Panc1 (cell line): ENCODE data around the gene PCDHB1. TPM values are rescaled to one million over a fixed set of nuclear protein-coding genes. Genes with fewer than 3 reads are reported as not detected.

Source experiments
- ATAC-seq: fragments of 200-7000 bp; cut with Tn5 transposase; 2 replicates; pipeline ENCODE4 v1.9.1; 2020; ENCODE audit warnings: mild to moderate bottlenecking, moderate library complexity
- BruUV-seq: library from RNA; stranded (reverse); fragments of 400-500 nt; replicated peaks from 2 replicates; lab custom pipeline; 2021; lab: Mats Ljungman, UMichigan
- CTCF ChIA-PET: fragments of 300-600 bp; sonication (Branson Sonifier 250); formaldehyde crosslinking; loops from one replicate; lab custom pipeline; 2022; ENCODE audit warnings: antibody characterized with exemption; lab: Charles Lee
- POLR2A ChIA-PET: fragments of 300-600 bp; sonication (Branson Sonifier 250); formaldehyde crosslinking; loops from one replicate; lab custom pipeline; 2022; ENCODE audit warnings: antibody characterized with exemption; lab: Charles Lee
- DNase-seq: peaks from one replicate; pipeline ENCODE4 v3.0.0-alpha.2; 2010; ENCODE audit warnings: low read depth, low spot score
- H3K27ac ChIP-seq: 2 replicates; pipeline ENCODE4 v1.5.1; 2011; ENCODE audit warnings: mild to moderate bottlenecking, low read length, inconsistent platforms
- H3K27me3 ChIP-seq: fragments of 200-500 bp; sonication (Bioruptor generic); 2 replicates; pipeline ENCODE4 v1.6.0; 2014; ENCODE audit warnings: low read length, inconsistent platforms; ENCODE audit not compliant: control insufficient read depth, insufficient read depth
- H3K36me3 ChIP-seq: fragments of 200-500 bp; sonication (Bioruptor generic); 2 replicates; pipeline ENCODE4 v1.5.1; 2014; ENCODE audit warnings: inconsistent platforms, mild to moderate bottlenecking, low read length, moderate library complexity; ENCODE audit not compliant: control insufficient read depth, insufficient read depth
- H3K4me1 ChIP-seq: 2 replicates; pipeline ENCODE4 v1.5.1; 2011; ENCODE audit warnings: inconsistent platforms, mild to moderate bottlenecking, low read length, moderate library complexity; ENCODE audit not compliant: control insufficient read depth, insufficient read depth
- H3K4me3 ChIP-seq, 2 experiments: 2 replicates each; pipeline ENCODE4 v1.5.1; 2011 to 2012; ENCODE audit warnings: low read depth in 2 of 2, low read length in 2 of 2, mild to moderate bottlenecking in 2 of 2, inconsistent platforms in 1 of 2, moderate library complexity in 1 of 2
- H3K9me3 ChIP-seq: fragments of 200-500 bp; sonication (Bioruptor generic); 2 replicates; pipeline ENCODE4 v1.5.1; 2014; ENCODE audit warnings: low read depth, mild to moderate bottlenecking, inconsistent platforms, low read length, moderate library complexity; ENCODE audit not compliant: control insufficient read depth, insufficient read depth
- CTCF ChIP-seq: fragments of 450-650 bp; IDR thresholded peaks from 2 replicates; pipeline ENCODE4 v1.5.1; 2017; ENCODE audit warnings: mild to moderate bottlenecking
- POLR2AphosphoS5 ChIP-seq: IDR thresholded peaks from 2 replicates; pipeline ENCODE4 v1.6.1; 2012; ENCODE audit warnings: mild to moderate bottlenecking, low read depth, low read length, moderate library complexity
- REST ChIP-seq, 2 experiments: IDR thresholded peaks; 2 replicates each; pipeline ENCODE4 v1.6.1; 2011 to 2012; ENCODE audit warnings: low read depth in 2 of 2, control low read depth in 1 of 2, low read length in 1 of 2, mild to moderate bottlenecking in 1 of 2, moderate library complexity in 1 of 2; ENCODE audit not compliant: insufficient read depth in 1 of 2
- SIN3A ChIP-seq: IDR thresholded peaks from 2 replicates; pipeline ENCODE4 v1.6.1; 2012; ENCODE audit warnings: low read depth, mild to moderate bottlenecking, low read length, moderate library complexity, borderline replicate concordance; ENCODE audit not compliant: insufficient read depth
- TCF7L2 ChIP-seq: IDR thresholded peaks from 2 replicates; pipeline ENCODE4 v1.6.1; 2011; ENCODE audit warnings: mild to moderate bottlenecking, low read depth, low read length, inconsistent platforms
- in situ Hi-C: cut with HindIII; loops from 2 replicates; pipeline ENCODE4 v1.10.0; 2016; ENCODE audit warnings: low sequenced_read_pairs, low pct_unique_long_range_greater_than_20kb
- intact Hi-C: fragments of 100-400 bp; cut with micrococcal nuclease; formaldehyde crosslinking; loops from one replicate; pipeline ENCODE4 v1.10.0; 2022; ENCODE audit not compliant: unreplicated experiment
- total RNA-seq: library from RNA; stranded (reverse); gene quantifications from one replicate; pipeline ENCODE4 v1.2.1, GENCODE V29; 2021; ENCODE audit not compliant: unreplicated experiment

PCDHB1 gene
- total RNA-seq, 1 experiment from 2014 or later, result 0.05 TPM

- in situ Hi-C loops, result no loop called here
- no peak for TF ChIP-seq SIN3A
- no peak for TF ChIP-seq REST (IDR thresholded peaks at IDR 0.05; ENCODE audit: insufficient read depth in 1 of 2, low read depth in 2 of 2, low read length in 1 of 2)
- no peak for TF ChIP-seq CTCF
- TF ChIP-seq POLR2AphosphoS5, result no peak
- no peak for TF ChIP-seq TCF7L2
- DNase-seq (no peak), ATAC-seq (peak; percentile 20)
- BruUV-seq, result no TSS peak
- Histone ChIP-seq H3K4me1 (peaks cover 7% of the 10 kb centered on the region; the same call in 1 of the 2 replicates), H3K4me3 (peak overlapping the region; percentile 48 to 89), H3K9me3 (no peaks in the 10 kb centered on the region), H3K36me3 (no peaks in the 10 kb centered on the region), H3K27ac (peak overlapping the region; percentile 71), H3K27me3 (peaks cover 3% of the 10 kb centered on the region; the same call in 1 of the 2 replicates)
- POLR2A ChIA-PET, result no interaction called here
- intact Hi-C loops, result no loop called here
- CTCF ChIA-PET, result interaction anchor here (0.5 to 1.5 kb wide), 10 partner anchors 35 to 245 kb away, joined by 3 to 15 read pairs (median 4); partner anchors contain the start of genes PCDHA10 and PCDHAC2
Observed at GRCh38 chr5:141039517-141039916, 11.7 kb upstream of the PCDHB1 start.

- BruUV-seq, result TSS peak; percentile 99
- CTCF ChIA-PET, result interaction anchor here (0.5 to 1.5 kb wide), 11 partner anchors 36 to 245 kb away, joined by 3 to 15 read pairs (median 4); partner anchors contain the start of genes PCDHA10, PCDHA8 and PCDHAC2
- peak overlapping the region; percentile 48 to 89 for H3K4me3 ChIP-seq
- H3K4me1 ChIP-seq, result peaks cover 7% of the 10 kb centered on the region; the same call in 1 of the 2 replicates
- H3K27me3 ChIP-seq, result peaks cover 3% of the 10 kb centered on the region; the same call in 1 of the 2 replicates
- TF ChIP-seq SIN3A, result 0 out of 2 replicates have a peak, but pooled peaks have one; percentile 27
- peak in 1 of 2 experiments; percentile 51; a peak in 1 of 4 replicates for TF ChIP-seq REST (IDR thresholded peaks at IDR 0.05; ENCODE audit: insufficient read depth in 1 of 2, low read depth in 2 of 2, low read length in 1 of 2)
- TF ChIP-seq POLR2AphosphoS5, result no peak
- peak; percentile 82 for TF ChIP-seq CTCF
- TF ChIP-seq TCF7L2, result no peak
- H3K36me3 ChIP-seq, result no peaks in the 10 kb centered on the region
- ATAC-seq, result peak; percentile 90
- intact Hi-C loops (loop anchor here (1.0 to 2.0 kb wide), 3 partner anchors 158 to 233 kb away; partner anchors contain the start of genes PCDHA12, PCDHA13 and PCDHA4), in situ Hi-C loops (no loop called here)
- H3K27ac ChIP-seq, result peak overlapping the region; percentile 71
- POLR2A ChIA-PET, result interaction anchor here (0.7 kb wide), 1 partner anchor 317 kb away, joined by 3 read pairs; no protein-coding TSS in a partner anchor
- DNase-seq, result peak; percentile 38
- H3K9me3 ChIP-seq, result no peaks in the 10 kb centered on the region
Observed at GRCh38 chr5:141040093-141040770, 10.9 kb upstream of the PCDHB1 start.
